Suppressor macrophage treated with lipopolysaccharide for 1 hour (primary cell): ENCODE results near the gene ABHD4.
A peak's percentile ranks its signal among the peaks of the same experiment; 100 is the strongest.
"Not testable (repeated sequence)": the region's sequence is repeated elsewhere in the genome, so short reads cannot be mapped to it uniquely, and the experiment has no call there.

Experiments
- DNase-seq, 3 donors: peaks; one replicate each; pipeline ENCODE4 v3.0.0-alpha.2; 2020 to 2022

Gene ABHD4

DNA sequence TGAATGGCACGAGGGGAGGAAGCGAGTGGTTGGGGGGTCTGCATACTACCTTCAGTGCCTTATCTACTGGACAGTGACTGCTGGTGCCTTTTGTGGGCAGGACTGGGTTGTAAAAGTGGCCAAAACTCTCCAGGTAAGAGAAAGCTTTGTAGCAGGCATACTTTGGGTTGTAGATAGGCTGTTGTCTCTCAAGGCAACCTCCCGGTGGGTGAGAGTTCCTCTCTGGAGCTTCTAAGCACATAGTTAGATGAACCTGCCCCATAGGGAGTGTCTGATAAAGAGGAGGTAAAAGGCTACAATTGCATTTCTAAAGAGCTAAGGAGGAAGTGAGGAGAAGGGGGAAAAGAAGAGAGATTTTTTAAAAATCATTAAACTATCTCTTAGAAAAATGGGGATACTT is 4.9 kb upstream of the ABHD4 start:
- no peak for DNase-seq

DNA sequence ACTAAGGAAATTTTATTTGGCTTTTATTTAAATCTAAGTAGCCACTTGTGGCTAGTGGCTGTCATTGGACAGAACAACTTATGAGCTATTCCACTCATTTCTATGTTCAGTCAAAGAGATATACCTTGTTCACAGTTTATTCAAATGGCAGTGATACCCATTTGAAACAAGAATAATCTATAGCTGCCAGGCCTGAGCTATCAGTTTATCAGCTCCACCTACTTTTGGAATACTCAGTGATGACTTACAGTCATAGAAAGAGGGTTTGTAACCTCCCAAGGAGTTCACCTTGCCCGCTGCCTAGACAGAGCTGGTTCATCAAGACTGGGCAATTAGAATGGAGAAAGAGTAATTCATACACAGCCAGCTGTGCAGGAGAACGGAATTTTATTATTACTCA is 4.5 kb upstream of the ABHD4 start:
- no peak for DNase-seq

DNA sequence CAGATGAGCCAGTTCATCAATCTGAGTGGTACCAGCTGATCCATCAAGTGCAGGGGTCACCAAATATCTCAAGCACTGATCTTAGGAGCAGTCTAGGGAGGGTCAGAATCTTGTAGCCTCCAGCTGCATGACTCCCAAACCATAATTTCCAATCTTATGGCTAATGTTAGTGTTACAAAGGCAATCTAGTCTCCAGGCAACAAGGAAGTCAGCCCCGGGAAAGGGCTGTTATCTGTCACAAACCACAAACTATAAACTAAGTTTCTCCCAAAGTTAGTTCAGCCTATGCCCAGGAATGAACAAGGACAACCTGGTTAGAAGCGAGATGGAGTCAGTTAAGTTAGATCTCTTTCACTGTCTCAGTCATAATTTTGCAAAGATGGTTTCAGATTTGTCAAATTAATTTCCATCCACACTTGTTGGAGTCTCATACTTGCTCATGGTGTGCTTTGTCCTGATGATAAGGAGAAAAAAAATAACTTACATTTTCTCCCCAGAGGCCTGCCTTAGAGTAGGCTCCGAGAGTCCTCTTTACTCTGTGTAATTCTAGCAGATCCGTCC is 3.9 kb upstream of the ABHD4 start:
- no peak for DNase-seq

DNA sequence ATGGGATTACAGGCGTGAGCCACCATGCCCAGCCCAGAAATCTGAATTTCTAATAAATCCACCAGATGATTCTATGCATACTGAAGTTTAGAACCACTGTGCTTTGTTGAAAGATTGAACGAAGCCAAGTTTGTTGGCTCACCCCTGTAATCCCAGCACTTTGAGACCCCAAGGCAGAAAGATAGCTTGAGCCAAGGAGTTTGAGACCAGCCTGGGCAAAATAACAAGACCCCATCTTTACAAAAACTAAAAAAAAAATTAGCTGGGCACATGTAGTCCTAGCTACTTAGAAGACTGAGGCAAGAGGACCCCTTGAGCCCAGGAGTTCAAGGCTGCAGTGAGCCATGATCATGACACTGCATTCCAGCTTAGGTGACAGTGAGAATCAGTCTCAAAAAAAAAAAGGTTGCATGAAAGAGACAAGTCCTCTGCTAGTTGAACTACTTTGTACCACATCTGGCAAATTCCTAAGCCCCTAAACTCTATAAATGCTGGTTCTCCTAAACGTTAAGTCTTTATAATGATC is 1.7 kb upstream of the ABHD4 start:
- no peak for DNase-seq

DNA sequence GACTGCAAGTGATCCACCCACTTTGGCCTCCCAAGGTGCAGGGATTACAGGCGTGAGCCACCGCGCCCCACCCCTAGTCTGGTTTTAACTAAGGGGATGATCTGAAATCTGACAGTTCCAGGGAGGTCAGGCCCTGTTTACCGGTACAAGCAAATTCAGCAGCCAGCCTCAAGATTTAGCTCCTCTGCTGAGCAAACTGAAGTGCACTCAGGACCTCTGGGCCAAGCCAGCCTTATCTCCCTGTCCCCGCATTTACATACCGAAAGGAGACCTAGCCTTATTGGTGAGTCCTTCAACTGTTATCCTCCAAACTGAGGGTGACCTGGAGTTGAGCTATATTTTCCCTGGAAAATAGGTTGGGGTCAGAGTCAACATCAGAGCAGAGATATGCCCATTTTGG is 835 bp upstream of the ABHD4 start:
- no peak for DNase-seq

DNA sequence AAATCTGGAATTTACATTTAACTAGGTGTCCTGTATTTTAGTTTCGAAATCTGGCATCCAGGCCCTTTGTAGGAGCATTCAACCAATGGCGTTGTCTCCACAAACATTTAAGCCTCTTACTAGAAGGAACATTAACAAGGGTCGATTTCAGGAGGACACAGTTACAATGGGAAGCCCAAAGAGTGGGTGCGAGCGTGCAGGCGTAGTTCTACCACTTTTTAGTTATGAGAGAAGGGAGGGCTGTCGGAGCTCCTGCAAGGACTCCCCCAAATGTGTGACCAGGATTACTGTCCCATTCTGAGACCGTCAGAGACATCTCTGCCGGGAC is 365 bp upstream of the ABHD4 start:
- DNase-seq = no peak

DNA sequence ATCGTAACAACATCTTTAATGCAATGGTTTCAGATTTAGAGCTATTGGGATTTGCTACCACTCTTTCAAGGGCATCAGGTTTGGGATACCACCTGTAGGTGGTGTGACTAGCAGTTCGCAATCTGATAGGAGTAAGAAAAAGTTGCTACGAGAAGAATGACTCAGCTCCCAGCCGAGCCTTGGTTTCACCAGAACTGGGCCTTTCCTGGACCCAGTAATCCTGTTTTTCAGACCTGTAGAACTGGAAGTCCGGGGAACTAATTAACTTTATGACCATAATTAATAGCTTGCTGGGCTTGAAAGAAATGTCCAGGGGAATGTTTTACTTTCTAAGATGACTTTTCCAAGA is 770 bp downstream of the ABHD4 start:
- DNase-seq = peak; percentile 57 to 58 (median 58)

DNA sequence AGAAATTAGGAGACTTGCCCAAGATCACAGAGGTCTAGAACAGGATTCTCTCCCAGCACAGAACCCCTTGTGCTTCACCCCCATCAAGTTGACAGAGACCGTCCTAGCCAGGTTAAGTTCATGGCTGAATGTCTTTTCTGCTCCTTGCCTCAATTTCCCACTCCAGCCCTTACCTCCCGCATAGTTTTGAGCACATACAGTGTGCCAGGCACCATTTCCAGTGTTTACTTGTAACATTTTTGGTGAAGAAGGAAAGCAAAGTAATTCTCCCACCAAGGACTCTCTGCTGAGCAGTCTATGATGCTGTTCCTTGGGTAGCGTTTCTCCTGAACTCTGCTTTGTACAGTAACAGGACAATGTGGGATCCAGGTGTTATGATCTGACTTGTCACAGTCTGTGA is 1.2 kb downstream of the ABHD4 start:
- DNase-seq = no peak

DNA sequence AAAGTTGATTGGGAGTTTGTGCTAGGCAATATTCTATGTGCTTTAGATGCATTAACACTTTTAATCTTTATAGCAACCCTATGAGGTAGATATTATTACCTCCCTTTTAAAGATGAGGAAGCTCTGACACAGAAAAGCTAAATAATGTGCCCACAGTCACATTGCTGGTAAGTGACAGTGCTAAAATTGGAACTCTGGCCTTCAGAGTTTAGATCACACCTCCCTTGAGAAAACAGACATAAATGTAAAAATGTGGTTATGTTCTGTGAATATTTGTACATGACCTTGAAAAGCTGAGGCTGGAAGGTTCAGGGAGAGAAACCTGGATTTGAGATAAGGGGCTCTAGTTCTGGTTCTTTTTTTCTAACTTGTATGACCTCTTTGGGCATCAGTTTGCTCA is 1.9 kb downstream of the ABHD4 start:
- DNase-seq = no peak

DNA sequence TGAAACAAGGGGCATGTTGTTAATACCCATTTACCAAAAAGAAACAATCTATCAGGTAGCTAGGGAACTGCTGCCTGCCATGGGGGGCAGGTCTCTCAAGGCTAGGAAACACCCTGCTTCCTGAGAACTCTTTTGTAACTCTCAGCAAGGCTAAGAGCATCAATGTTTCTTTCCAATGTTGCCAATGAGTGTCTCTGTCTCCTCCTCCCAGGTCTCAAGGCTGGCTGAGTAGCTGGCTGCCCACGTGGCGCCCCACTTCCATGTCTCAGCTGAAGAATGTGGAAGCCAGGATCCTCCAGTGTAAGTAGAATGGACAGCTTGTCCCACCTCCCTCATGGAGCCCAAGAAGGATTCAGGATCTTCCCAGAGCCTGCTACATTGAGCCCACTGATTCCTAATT is 3.4 kb downstream of the ABHD4 start:
- DNase-seq = no peak

DNA sequence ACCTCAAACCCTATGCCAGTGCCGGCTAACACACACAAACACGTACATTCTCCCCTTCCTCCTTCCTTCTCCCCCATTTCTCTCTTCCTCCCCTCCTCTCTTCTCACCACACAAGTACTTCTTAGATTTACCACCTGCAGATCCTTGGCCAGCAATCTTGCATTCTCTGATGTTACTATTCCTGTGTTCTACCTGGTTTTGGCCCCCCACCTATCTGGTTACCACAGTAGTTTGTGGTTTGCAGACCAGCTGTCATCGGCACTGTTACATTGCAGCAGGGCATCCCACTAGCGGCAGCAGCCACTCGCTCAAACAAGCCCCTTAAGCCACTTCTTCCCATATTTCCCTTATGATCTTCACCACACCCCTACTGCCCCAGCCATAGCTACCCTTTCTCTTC is 3.9 kb downstream of the ABHD4 start:
- DNase-seq = no peak

DNA sequence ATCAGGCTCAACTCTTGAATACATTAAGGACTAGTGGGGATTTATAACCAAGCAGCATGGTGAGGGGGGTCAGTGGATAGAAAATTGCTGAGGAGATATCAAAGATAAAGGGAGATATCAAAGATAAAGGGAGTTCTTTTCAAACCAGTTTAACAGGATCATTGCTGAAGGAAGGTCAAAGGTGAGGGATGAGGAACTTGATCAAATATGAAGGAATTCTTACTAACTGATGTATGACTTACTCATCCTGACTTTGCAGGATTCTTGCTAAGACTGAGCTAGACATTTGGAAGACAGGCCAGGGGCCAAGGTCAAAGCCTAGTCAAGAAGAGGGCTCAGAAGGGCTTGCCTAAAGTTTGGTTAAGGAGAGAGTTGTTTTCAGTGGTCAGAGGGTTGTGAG is 4.8 kb downstream of the ABHD4 start:
- peak in 1 of 3 donors; percentile 10 for DNase-seq

DNA sequence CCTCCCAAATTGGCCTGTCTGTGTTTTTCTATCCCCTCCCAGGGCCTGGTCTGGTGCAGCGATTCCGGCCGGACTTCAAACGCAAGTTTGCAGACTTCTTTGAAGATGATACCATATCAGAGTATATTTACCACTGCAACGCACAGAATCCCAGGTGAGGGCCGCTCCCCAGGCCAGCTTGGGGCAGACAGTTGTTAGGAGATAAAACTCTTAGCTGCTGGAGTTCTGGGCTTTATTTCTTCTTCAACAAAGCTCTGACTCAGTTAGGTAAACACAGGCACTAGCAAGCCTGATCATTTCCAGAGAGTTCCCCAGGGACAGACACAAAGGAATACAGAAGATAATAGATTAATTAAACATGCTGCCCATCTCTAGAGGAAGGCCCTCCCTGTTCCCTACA is 8.3 kb downstream of the ABHD4 start:
- DNase-seq = no peak

DNA sequence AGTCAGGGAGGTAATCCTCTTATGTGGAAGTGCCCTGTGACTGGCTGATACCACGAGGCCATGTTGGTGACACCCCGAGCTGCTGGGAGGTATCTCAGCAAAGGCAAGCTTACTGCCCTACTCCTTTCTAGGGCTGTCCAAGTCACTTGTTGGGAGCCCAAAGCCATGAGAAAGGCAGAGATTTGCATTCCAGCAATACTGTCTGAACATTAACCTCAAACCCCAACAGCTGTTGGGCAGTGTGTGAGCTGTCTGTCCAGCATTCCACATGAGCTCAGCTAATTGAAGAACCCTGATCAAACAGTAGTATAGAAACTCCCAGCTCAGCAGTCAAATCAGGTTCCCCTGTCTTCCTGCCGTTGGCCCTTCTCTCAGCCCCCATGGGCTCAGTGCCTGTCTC is 9.2 kb downstream of the ABHD4 start:
- no peak for DNase-seq

DNA sequence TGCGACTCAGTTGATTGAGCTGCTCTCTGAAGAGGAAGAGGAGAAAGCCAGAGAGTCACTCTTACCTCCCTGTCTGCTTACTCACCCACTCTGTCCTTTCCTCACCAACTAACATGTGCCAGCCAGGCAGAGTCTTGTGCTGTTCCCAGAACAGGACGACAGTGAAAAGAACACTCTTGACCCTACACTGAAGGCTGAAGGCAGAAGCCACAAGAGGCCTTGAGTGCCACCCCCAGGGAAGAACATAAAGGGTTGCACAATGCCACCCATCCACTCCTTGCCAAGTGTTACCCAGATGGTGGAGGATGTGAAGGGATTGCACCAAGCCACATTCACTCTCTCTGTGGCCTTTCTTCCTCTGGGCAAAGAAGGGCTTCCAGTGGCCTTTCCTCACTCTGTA is 12.8 kb downstream of the ABHD4 start:
- DNase-seq = no peak

DNA sequence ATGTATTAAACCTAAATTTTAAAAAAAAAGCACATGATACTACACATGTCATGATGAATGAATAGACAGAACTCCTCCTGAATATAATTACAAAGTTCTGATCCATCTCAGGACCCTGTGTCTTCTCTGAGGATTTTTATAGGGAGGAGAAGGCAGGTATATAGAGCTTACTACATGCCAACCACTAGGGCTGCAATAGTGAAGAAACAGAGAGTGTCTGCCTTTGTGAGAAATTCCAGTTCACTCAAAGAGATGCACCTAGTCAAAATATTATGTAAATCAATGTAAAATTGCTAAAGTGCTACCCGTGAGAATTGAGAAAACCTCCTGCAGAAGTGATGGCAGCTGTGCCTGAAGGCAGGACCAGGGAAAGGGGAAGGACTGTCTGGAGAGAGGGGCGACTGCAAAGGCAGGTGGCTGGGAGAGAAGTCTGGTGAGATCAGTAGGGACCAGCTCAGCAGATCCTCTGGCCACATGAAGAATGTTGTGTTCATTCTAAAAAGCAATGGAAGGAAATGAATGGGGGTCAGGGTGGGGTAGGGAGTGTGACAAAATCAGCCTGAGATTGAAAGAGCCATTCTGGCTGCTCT is 15.1 kb downstream of the ABHD4 start:
- DNase-seq = no peak

DNA sequence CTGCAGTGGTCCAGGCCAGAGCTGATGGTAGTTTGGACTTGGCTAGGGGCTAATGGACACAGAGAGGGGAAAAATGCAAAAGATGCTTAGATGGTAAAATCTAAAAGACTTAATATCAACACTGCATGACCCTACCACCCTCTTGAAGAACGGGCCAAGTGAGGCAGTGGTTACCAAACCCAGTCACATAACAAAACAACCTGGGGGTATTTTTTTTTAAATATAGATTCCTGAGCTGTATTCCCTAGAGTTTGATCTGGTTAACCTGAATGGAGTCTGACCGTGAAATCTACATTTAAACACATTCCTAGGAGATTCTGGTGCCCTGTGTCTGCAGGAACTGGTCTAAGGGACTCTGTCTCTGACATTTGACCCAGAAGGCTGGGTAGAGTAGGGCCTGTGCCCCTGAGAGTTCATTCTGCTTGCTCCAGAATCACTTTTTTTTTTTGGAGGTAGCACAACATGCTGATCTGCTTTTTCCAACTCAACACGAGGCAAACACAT is 15.7 kb downstream of the ABHD4 start:
- DNase-seq = no peak

DNA sequence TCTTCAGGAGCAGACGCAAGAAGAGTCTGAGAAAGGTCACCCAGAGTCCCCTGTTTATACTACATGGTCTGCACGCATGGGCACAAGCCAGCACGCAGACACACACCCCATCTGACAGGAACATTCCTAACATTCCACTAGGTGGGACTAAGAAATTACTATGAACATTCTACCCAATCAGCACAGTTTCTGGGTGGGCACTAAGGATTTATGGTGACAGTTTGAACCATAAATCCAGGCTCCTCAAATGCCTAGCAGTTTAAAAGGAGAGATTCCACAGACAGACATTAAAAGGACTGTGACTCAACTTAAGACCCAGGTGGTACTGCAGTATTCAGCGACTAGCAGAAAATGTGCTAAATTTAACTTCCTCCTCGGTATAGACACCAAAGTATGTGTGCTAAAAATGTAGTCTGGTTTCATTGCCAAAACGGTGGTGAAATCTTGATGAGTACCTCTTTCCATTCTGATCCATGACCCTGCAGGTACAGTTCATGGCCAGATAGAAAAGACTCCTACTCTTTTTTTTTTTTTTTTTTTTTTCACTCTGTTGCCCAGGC is 16.2 kb downstream of the ABHD4 start:
- DNase-seq = no peak

DNA sequence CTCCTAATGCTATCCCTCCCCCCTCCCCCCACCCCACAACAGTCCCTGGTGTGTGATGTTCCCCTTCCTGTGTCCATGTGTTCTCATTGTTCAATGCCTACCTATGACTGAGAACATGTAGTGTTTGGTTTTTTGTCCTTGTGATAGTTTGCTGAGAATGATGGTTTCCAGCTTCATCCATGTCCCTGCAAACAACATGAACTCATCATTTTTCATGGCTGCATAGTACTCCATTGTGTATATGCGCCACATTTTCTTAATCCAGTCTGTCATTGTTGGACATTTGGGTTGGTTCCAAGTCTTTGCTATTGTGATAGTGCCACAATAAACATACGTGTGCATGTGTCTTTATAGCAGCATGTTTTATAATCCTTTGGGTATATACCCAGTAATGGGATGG is 17.7 kb downstream of the ABHD4 start:
- not testable (repeated sequence) for DNase-seq

DNA sequence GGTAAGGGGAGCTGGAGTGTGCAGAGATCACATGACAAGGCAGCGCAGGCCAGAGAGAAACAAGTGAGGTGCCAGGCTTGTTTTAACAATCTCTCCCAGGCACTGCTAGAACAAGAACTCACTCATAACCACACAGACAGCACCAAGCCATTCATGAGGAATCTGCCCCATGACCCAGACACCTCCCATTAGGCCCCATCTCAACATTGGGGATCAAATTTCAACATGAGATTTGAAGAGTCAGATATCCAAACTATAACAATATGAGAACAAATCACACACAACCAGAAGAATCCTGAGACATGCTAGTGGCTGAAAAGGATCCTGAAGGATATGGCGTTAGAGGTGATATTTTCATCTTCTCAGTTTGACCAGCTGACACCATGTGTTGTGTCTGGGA is 24.2 kb downstream of the ABHD4 start:
- DNase-seq = no peak

DNA sequence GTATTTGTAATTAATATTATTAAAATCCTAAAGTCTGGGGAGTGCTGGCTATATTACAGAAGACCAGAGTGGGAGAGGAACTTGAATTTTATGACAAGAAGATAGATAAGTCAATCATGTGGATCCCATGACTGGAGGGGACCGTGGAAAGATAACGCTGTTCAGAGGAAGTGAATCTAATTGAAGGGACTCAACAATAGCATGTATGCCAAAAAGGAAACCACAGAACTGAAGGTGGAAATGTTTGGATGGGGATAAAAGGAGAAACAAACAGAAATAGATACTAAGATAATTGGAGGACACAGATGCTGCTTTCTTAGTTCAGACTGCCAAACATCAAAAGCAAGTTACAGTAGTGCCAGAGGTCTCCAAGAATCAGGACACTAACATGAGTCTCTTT is 24.9 kb downstream of the ABHD4 start:
- DNase-seq = no peak

DNA sequence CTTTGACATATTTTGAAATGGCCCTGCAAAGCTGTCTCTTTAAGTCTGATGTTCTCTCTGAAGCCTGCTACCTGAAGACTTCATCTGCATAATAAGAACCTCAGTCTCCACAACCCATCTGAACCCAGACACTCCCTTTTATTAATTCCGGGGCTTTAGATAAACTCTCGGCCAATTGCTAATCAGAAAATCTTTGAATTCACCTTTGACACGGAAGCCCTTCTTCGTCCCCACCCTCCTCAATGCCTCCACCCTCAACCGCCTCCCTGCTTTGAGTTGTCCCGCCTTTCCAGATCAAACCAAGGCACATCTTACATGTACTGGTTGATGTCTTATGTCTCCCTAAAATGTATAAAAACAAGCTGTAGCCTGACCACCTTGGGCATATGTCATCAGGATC is 28.5 kb downstream of the ABHD4 start:
- no peak for DNase-seq

DNA sequence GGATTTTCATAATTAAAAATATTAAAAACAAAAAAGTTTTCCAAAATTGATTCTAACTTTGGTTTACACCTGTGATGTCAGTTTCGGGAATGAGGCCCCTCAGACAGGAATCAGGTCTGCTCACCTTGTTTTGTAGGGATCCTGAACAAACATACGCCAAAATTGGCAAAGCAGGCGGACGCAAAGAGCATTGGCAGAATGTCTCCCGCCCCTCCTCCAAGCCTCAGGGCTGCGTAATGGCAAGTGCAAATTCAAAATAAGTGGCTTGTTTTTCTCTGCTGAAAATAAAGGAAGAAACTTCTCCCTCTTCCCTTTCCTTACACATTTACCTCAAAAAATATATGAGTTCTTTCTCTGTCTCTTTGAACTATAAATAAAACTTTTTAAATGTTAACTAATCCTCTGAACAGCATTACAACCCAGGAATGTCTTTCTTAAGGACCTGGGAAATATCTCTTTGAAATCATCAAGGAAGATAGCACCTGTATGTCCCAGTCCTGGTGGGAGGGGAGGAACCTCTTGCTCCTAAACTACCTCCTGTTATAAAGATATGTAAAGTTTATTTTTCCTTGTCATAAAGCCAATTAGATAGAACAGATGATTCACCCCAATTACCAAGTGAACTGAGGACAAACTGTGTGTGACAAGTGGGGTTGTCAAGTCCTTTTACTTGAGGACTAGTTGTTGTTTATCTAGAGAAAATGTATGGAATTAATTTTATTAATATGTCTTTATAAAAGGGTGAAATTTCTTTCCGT is 29.6 kb downstream of the ABHD4 start:
- no peak for DNase-seq

DNA sequence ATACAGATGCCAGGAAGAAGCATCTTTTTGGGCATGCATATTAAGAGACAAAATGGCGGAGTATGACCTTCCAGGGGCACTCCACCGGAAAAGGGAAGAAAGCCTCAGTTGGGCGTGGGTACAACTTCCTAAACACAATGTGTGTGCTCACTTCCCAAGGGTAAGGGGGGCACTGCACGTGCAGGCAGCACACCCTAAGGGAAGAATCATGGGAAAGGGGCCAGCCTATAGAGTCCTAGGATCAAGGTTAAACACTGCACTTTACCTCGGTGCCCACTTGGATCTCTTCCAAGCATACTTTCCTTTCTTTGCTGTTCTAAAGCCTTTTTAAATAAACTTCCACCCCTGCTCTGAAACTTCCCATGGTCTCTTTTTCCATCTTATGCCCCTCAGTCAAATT is 31.3 kb downstream of the ABHD4 start:
- no peak for DNase-seq
